GM12865 (cell line): ENCODE measurements around the gene PODN.
A peak's percentile ranks its signal among the peaks of the same experiment; 100 is the strongest.

Experiments used
- DNase-seq: peaks from one replicate; pipeline ENCODE4 v3.0.0; 2010; ENCODE audit warnings: low read depth
- H3K4me3 ChIP-seq: 2 replicates; pipeline ENCODE4 v1.5.1; 2011; ENCODE audit warnings: mild to moderate bottlenecking, low read depth, low read length, control low read depth
- TF ChIP-seq, protein P1 (sequence below): IDR thresholded peaks from 2 replicates; pipeline ENCODE4 v1.5.1; 2011; ENCODE audit warnings: low read length, control low read depth, low read depth, inconsistent platforms; ENCODE audit not compliant: insufficient read depth; ENCODE audit errors: missing control alignments

Gene PODN

DNA sequence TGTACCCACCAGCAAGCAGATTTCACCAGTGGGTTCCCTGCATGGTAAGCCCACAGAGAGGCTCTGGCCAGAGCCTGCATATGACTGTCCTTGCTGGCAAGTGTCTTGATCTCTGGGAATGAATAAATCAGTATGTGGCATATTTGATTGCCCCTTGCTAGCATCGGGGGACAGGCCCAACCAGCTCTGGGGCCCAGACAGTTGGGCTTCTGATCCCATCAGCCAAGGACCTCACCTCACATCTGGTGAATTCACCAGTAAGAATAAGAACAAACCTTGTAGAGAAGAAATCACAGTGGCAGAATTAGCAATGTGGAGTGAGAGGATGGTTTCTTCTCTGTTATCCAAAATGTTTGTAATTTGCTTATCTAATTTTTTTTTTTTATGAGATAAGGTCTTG lies 64.5 kb downstream of the PODN start:
- TF ChIP-seq, protein P1, sequence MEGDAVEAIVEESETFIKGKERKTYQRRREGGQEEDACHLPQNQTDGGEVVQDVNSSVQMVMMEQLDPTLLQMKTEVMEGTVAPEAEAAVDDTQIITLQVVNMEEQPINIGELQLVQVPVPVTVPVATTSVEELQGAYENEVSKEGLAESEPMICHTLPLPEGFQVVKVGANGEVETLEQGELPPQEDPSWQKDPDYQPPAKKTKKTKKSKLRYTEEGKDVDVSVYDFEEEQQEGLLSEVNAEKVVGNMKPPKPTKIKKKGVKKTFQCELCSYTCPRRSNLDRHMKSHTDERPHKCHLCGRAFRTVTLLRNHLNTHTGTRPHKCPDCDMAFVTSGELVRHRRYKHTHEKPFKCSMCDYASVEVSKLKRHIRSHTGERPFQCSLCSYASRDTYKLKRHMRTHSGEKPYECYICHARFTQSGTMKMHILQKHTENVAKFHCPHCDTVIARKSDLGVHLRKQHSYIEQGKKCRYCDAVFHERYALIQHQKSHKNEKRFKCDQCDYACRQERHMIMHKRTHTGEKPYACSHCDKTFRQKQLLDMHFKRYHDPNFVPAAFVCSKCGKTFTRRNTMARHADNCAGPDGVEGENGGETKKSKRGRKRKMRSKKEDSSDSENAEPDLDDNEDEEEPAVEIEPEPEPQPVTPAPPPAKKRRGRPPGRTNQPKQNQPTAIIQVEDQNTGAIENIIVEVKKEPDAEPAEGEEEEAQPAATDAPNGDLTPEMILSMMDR: no peak
- H3K4me3 ChIP-seq: no peak overlapping the region
- DNase-seq: no peak

DNA sequence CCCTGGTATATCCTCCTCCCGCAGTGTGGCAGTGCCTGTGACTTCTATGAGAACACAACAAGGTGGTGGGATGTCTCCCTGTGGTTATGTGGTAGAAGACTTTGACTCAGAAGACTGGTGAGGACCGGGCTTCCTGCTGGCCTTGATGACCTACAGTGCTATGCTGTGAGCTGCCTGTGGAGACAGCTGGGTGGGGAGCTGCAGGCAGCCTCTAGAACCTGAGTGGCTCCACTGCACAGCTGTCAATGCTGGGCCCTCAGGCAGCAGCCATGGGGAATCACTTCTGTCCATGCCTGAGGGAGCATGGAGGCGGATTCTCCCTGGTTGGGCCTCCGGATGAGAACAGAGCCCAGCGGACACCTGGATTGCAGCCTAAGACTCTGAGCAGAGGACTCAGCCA lies 65.5 kb downstream of the PODN start:
- H3K4me3 ChIP-seq: no peak overlapping the region
- TF ChIP-seq, protein P1: no peak
- peak; percentile 9 for DNase-seq

DNA sequence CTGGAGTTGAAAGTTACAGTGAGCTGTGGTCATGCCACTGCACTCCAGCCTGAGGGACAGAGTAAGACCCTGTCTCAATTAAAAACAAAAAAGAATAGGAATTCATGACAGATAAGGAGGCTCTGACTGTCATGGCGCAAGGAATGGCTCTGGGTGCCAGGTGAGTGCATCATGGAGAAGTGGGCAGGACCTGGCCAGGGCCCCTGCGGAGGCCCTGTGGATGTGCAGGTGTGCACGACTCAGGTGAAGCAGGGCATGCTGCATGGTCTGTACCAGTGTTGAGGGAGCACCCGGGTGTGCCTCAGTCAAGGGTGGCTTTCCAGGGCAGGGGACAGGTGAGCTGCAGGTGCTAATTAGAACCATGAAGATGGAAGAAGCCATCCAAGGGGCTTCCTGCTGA lies 66.4 kb downstream of the PODN start:
- TF ChIP-seq, protein P1: no peak
- H3K4me3 ChIP-seq: no peak overlapping the region
- no peak for DNase-seq

DNA sequence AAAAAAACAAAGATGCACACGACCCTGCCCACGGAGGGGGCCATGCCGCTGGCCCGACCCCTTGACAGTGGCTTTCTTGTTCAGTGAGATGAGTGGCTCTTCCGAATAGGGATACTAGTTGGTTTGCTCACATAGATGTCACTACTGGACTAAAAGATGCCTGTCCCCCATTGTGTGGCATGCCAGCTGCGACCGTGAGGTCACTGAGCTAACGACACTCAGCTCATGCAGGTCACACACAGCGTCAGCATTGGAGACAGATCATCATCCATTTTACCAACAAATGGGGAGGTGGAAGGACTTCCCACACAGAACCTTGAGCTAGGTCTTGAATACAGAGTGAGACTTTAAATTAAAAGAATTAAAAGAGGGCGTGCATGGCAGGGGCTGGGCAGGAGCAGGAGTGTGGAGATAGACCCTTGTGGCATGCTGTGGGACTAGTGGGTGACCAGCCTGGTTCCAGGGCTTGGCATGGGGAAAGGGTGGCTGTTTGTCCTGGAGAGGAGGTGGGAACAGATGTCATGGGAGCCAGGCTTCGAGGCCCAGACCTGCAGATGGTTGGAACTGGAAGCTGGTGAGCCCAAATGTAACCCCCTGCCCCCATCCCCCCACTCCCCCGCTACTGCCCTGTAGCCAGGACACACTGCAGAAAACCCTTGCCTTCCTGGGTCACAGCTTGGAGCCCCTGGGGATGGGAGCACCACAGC lies 68.0 kb downstream of the PODN start:
- DNase-seq: no peak
- no peak overlapping the region for H3K4me3 ChIP-seq
- TF ChIP-seq, protein P1: no peak

DNA sequence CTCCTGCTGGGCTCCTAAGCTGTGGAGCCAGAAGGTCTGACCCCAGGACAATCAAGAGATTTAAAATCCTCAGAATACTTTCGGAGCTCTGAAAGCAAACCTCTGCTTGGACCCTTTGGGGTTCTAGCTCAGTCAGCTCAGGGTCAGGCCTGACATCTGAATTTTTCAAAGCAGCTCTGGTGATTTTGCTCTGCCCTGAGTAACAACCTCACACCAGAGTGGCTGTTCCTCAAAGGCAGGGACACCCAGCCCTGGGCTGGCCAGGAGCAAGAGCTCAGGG lies 68.5 kb downstream of the PODN start:
- DNase-seq: no peak
- H3K4me3 ChIP-seq: no peak overlapping the region
- TF ChIP-seq, protein P1: no peak

DNA sequence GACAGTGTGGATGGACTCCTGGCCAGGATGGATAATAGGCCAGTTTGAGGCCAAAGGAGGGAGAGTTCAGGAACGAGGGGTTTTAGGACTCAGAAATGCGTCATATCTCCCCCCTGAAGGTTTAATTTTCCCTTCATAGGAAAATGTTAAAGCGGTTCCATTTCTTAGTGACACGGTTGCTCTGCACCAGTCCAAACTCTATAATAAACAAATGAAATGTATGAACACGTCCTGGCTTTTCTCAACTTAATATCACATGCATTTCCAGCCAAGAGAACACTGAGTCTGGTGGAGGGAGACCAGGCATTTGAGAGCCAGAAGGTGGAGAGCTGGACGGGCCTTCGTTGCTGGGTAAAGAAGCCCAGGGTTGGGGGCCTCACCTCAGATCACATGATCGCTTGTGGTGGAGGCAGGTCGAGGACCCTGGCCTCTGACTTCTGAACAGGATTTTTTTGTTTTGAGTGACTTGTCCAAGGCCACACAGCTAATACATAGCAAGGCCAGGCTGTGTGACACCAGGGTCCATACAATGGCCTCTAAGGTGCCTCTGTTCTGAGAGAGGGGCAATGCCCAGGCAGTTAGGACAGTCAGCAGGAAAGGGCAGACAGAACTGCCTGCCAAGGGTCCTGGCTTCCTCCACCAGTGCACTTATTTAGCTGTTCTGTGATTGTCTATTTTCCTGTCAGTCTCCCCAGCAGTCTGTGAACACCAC lies 69.0 kb downstream of the PODN start:
- H3K4me3 ChIP-seq: no peak overlapping the region
- no peak for DNase-seq
- TF ChIP-seq, protein P1: no peak

DNA sequence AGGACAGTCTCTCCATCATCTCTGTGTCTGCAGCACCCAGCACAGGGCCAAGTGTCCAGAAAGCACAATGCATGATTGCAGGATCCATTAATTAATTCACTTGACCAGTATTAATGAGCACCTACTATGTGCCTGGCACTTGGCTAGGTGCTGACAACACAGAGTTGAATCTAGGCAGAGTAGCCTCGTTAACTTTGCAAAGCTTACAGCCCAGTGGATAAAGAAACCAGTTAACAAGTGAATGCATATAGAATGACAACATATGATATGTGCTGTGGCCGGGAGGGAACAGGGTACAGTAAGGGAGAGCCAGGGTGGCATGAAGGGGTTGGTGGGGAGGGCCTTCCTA lies 69.6 kb downstream of the PODN start:
- H3K4me3 ChIP-seq: no peak overlapping the region
- TF ChIP-seq, protein P1: no peak
- no peak for DNase-seq
